ENCODE results near the gene HES2. TPM values are rescaled to one million over a fixed set of nuclear protein-coding genes. Genes with fewer than 3 reads are reported as not detected.

The HES2 gene
- total RNA-seq: 0.37 TPM in 1 of 2 replicates, not detected in the other

GRCh38 chr1:6419804-6420453 lies at the start of gene HES2:
Gene HES2, minus strand, starts transcription at chr1:6419919. Its CDS starts 99 bp downstream, at chr1:6419820.

GRCh38 chr1:6466023-6466422 lies 46.3 kb upstream of the HES2 start, which contains the start of gene TNFRSF25:
Gene TNFRSF25, minus strand, starts transcription at chr1:6466173. Its CDS starts 66 bp downstream, at chr1:6466107.

GRCh38 chr1:6424619-6425593 lies 5.2 kb upstream of the HES2 start, which contains the start of gene ESPN:
Gene ESPN, plus strand, starts transcription at chr1:6424776. Its CDS starts 180 bp downstream, at chr1:6424956.

GRCh38 chr1:6393400-6394187 lies 26.1 kb downstream of the HES2 start, which contains the start of gene ACOT7:
Gene ACOT7, minus strand, starts transcription at chr1:6393767. Its CDS starts 368 bp downstream, at chr1:6393399.

Other genes starting within 250 kb of the HES2 start
- under 0.01 and 0.18 TPM in 2 replicates for gene CHD5, start 239.6 kb downstream of the HES2 start, total RNA-seq
- 111 and 124 TPM in 2 replicates for gene RPL22, start 220.3 kb downstream of the HES2 start, total RNA-seq
- gene RNF207, start 213.8 kb downstream of the HES2 start, total RNA-seq: 56.1 and 57.0 TPM in 2 replicates
- 87.3 and 95.2 TPM in 2 replicates for gene ICMT, start 184.0 kb downstream of the HES2 start, total RNA-seq
- not detected in 2 replicates for gene HES3, start 175.7 kb downstream of the HES2 start, total RNA-seq
- gene GPR153, start 158.8 kb downstream of the HES2 start, total RNA-seq: 7.1 and 7.5 TPM in 2 replicates
- 26.1 and 50.6 TPM in 2 replicates for gene ACOT7, start 26.2 kb downstream of the HES2 start, total RNA-seq
- gene ESPN, start 4.9 kb upstream of the HES2 start, total RNA-seq: 0.05 TPM in 1 of 2 replicates, not detected in the other
- gene TNFRSF25, start 46.3 kb upstream of the HES2 start, total RNA-seq: 4.2 and 13.4 TPM in 2 replicates
- 11.3 and 32.3 TPM in 2 replicates for gene PLEKHG5, start 71.7 kb upstream of the HES2 start, total RNA-seq
- gene NOL9, start 134.6 kb upstream of the HES2 start, total RNA-seq: 20.8 and 30.5 TPM in 2 replicates
- gene TAS1R1, start 135.4 kb upstream of the HES2 start, total RNA-seq: not detected in 2 replicates
- gene ZBTB48, start 160.1 kb upstream of the HES2 start, total RNA-seq: 12.1 and 16.0 TPM in 2 replicates
- gene KLHL21, start 182.9 kb upstream of the HES2 start, total RNA-seq: 29.1 and 61.5 TPM in 2 replicates
- gene PHF13, start 193.8 kb upstream of the HES2 start, total RNA-seq: 13.7 and 19.3 TPM in 2 replicates
- 13.7 and 19.6 TPM in 2 replicates for gene THAP3, start 204.9 kb upstream of the HES2 start, total RNA-seq

Measured in smooth muscle cell of the umbilical artery (primary cell).